Measurements from ENCODE around the gene PNPLA6. TPM values are rescaled to one million over a fixed set of nuclear protein-coding genes. Genes with fewer than 3 reads are reported as not detected.

The PNPLA6 gene
- total and polyA plus RNA-seq, 2 of the 13 experiments (the other 11 are each of a cell fraction or from before 2014, with no cell fraction given): 24.9 to 28.2 TPM

- TF ChIP-seq GRHL1 (CRISPR knock-in tag; conservative IDR thresholded peaks at IDR 0.05) (no peak), ZBTB46 (CRISPR knock-in tag; IDR thresholded peaks at IDR 0.05; ENCODE audit: borderline replicate concordance) (no peak), ARID3A (IDR thresholded peaks at IDR 0.05; ENCODE audit: low read depth, low read length) (no peak), ZNF44 (CRISPR knock-in tag; IDR thresholded peaks at IDR 0.05) (peak; percentile 72; the same call in 1 of the 2 replicates), ZNF350 (CRISPR knock-in tag; IDR thresholded peaks at IDR 0.05; ENCODE audit: borderline replicate concordance, low read depth) (no peak), ZNF616 (CRISPR knock-in tag; IDR thresholded peaks at IDR 0.05; ENCODE audit: low read depth) (peak; percentile 95), GFI1 (CRISPR knock-in tag; IDR thresholded peaks at IDR 0.05; ENCODE audit: borderline replicate concordance) (no peak), ZNF788 (CRISPR knock-in tag; IDR thresholded peaks at IDR 0.05; ENCODE audit: borderline replicate concordance) (no peak; the same call in 1 of the 2 replicates), GABPB1 (CRISPR knock-in tag; IDR thresholded peaks at IDR 0.05) (peak; percentile 54; the same call in 1 of the 2 replicates), PHF21A (CRISPR knock-in tag; IDR thresholded peaks at IDR 0.05) (no peak), ZNF556 (CRISPR knock-in tag; IDR thresholded peaks at IDR 0.05; ENCODE audit: borderline replicate concordance) (no peak), PLRG1 (conservative IDR thresholded peaks at IDR 0.05) (no peak), SP5 (CRISPR knock-in tag; IDR thresholded peaks at IDR 0.05; ENCODE audit: borderline replicate concordance, low read depth) (peak; percentile 36; the same call in 1 of the 2 replicates), THAP7 (CRISPR knock-in tag; IDR thresholded peaks at IDR 0.05) (peak; percentile 77; the same call in 1 of the 2 replicates), REST (IDR thresholded peaks at IDR 0.05; ENCODE audit: borderline replicate concordance in 1 of 2, low read depth in 1 of 2, low read length in 2 of 2) (peak; percentile 84 to 98), DR1 (CRISPR knock-in tag; IDR thresholded peaks at IDR 0.05) (0 out of 2 replicates have a peak, but pooled peaks have one; percentile 48), ZNF205 (CRISPR knock-in tag; IDR thresholded peaks at IDR 0.05) (peak; percentile 97), ZNF17 (CRISPR knock-in tag; IDR thresholded peaks at IDR 0.05) (peak; percentile 92; the same call in 1 of the 2 replicates), ZNF326 (CRISPR knock-in tag; IDR thresholded peaks at IDR 0.05; ENCODE audit: borderline replicate concordance) (peak; percentile 91; the same call in 1 of the 2 replicates)
Observed at GRCh38 chr19:7562646-7563393, 27.3 kb downstream of the PNPLA6 start (continued).

Data from HepG2 (cell line).